ENCODE data around the gene TAF11L11.
"Not testable (repeated sequence)": the region's sequence is repeated elsewhere in the genome, so short reads cannot be mapped to it uniquely, and the experiment has no call there.

Gene TAF11L11

GRCh38 chr5:17620627-17621026, 16.6 kb downstream of the TAF11L11 start:
- in situ Hi-C loops (cut with MboI; ENCODE audit: low pct_unique_long_range_greater_than_20kb, low sequenced_read_pairs, unreplicated experiment) = no loop called here
- no peak for DNase-seq (ENCODE audit: low spot score)
- no peak for TF ChIP-seq CTCF (IDR thresholded peaks at IDR 0.05; ENCODE audit: extremely low read depth, insufficient read depth, missing control alignments)

GRCh38 chr5:17625686-17626085, 21.7 kb downstream of the TAF11L11 start:
- in situ Hi-C loops (cut with MboI; ENCODE audit: low pct_unique_long_range_greater_than_20kb, low sequenced_read_pairs, unreplicated experiment) = no loop called here
- TF ChIP-seq CTCF (IDR thresholded peaks at IDR 0.05; ENCODE audit: extremely low read depth, insufficient read depth, missing control alignments) = no peak
- no peak for DNase-seq (ENCODE audit: low spot score)

GRCh38 chr5:17631788-17632187, 27.8 kb downstream of the TAF11L11 start, which contains the start of gene TAF11L13:
TSS of gene TAF11L13 (plus strand) at chr5:17632088.
- DNase-seq (ENCODE audit: low spot score); in situ Hi-C loops (cut with MboI; ENCODE audit: low pct_unique_long_range_greater_than_20kb, low sequenced_read_pairs, unreplicated experiment): not testable (repeated sequence)

- in situ Hi-C loops (cut with MboI; ENCODE audit: low pct_unique_long_range_greater_than_20kb, low sequenced_read_pairs, unreplicated experiment) = no loop called here
- TF ChIP-seq CTCF (IDR thresholded peaks at IDR 0.05; ENCODE audit: extremely low read depth, insufficient read depth, missing control alignments) = no peak
- DNase-seq (ENCODE audit: low spot score) = no peak
Measured at GRCh38 chr5:17634160-17634559, 30.2 kb downstream of the TAF11L11 start, which contains the start of gene TAF11L14. TSS of gene TAF11L14 (plus strand) at chr5:17634460.

GRCh38 chr5:17649232-17649631, 45.2 kb downstream of the TAF11L11 start:
- not testable (repeated sequence) for DNase-seq (ENCODE audit: low spot score)

GRCh38 chr5:17655201-17655759, 51.3 kb downstream of the TAF11L11 start:
- DNase-seq (ENCODE audit: low spot score); in situ Hi-C loops (cut with MboI; ENCODE audit: low pct_unique_long_range_greater_than_20kb, low sequenced_read_pairs, unreplicated experiment): not testable (repeated sequence)

More at GRCh38 chr5:17649232-17649631, 45.2 kb downstream of the TAF11L11 start:
- in situ Hi-C loops (cut with MboI; ENCODE audit: low pct_unique_long_range_greater_than_20kb, low sequenced_read_pairs, unreplicated experiment) = not testable (repeated sequence)
